BLaER1 treated with 17β-estradiol and CSF1 and Interleukin-3, amounts not matched to agents 10 nM and 100 nM (cell line): ENCODE measurements around the gene TEKT1.
"Not testable (repeated sequence)": the region's sequence is repeated elsewhere in the genome, so short reads cannot be mapped to it uniquely, and the experiment has no call there.

Experiments
- H3K27ac ChIP-seq, 11 experiments: shearing (Covaris generic); formaldehyde crosslinking; 2 replicates each; pipeline ENCODE4 v1.8.1; 2022
- H3K27me3 ChIP-seq, 11 experiments: shearing (Covaris generic); formaldehyde crosslinking; 2 replicates each; pipeline ENCODE4 v1.8.1; 2022
- H3K36me3 ChIP-seq, 11 experiments: shearing (Covaris generic); formaldehyde crosslinking; 2 replicates each; pipeline ENCODE4 v1.8.1; 2022
- H3K4me1 ChIP-seq, 10 experiments: shearing (Covaris generic); formaldehyde crosslinking; 2 replicates each; pipeline ENCODE4 v1.8.1; 2022
- H3K4me2 ChIP-seq, 11 experiments: shearing (Covaris generic); formaldehyde crosslinking; 2 replicates each; pipeline ENCODE4 v1.8.1; 2022
- H3K4me3 ChIP-seq, 10 experiments: shearing (Covaris generic); formaldehyde crosslinking; 2 replicates each; pipeline ENCODE4 v1.8.1; 2022
- H3K9ac ChIP-seq, 11 experiments: shearing (Covaris generic); formaldehyde crosslinking; 2 replicates each; pipeline ENCODE4 v1.8.1; 2022
- H3K9me3 ChIP-seq, 11 experiments: shearing (Covaris generic); formaldehyde crosslinking; replicated peaks in 1 of 11; 2 replicates each; pipeline ENCODE4 v1.8.1; 2022
- H4K20me1 ChIP-seq, 11 experiments: shearing (Covaris generic); formaldehyde crosslinking; 2 replicates each; pipeline ENCODE4 v1.8.1; 2022
- Cebpa-rat ChIP-seq, 11 experiments: shearing (Covaris generic); IDR thresholded peaks; 2 replicates each; pipeline ENCODE4 v1.8.1; 2022

Gene TEKT1

GRCh38 chr17:6831661-6832263 lies at the start of gene TEKT1:
TSS of gene TEKT1 (minus strand) at chr17:6831729. CDS start at chr17:6830376, 1,353 bp downstream.
- no peaks in the 10 kb centered on the region for H3K9me3 ChIP-seq
- peaks cover 6 to 15% (median 10%) of the 10 kb centered on the region in 11 experiments; a peak in 13 of 22 replicates for H3K27me3 ChIP-seq
- no peak for TF ChIP-seq Cebpa-rat (IDR thresholded peaks at IDR 0.05)
- H3K9ac ChIP-seq, result peak within 1 kb of the TSS in 7 of 11 experiments; percentile 6 to 61 (median 43); a peak in 7 of 22 replicates
- H3K4me1 ChIP-seq, result peaks cover 15 to 21% (median 19%) of the 10 kb centered on the region in 10 experiments
- H3K4me3 ChIP-seq, result peak within 1 kb of the TSS; percentile 31 to 67 (median 54); a peak in 19 of 20 replicates
- peak within 1 kb of the TSS in 3 of 11 experiments; percentile 10 to 58 (median 57); a peak in 4 of 22 replicates for H3K27ac ChIP-seq
- H3K4me2 ChIP-seq, result peak within 1 kb of the TSS; percentile 87 to 96 (median 92)
- no peaks in the 10 kb centered on the region for H4K20me1 ChIP-seq
- no peaks in the 10 kb centered on the region for H3K36me3 ChIP-seq

- not testable (repeated sequence) for H3K4me3 ChIP-seq, H4K20me1 ChIP-seq, H3K27me3 ChIP-seq, H3K9ac ChIP-seq, H3K27ac ChIP-seq, H3K4me1 ChIP-seq, H3K4me2 ChIP-seq, H3K36me3 ChIP-seq
- H3K9me3 ChIP-seq, result peaks cover 15 to 27% (median 22%) of the 10 kb centered on the region in 11 experiments; a peak in 20 of 22 replicates
Measured at GRCh38 chr17:6879221-6879975, 47.9 kb upstream of the TEKT1 start.

- H3K4me1 ChIP-seq, H4K20me1 ChIP-seq, H3K9me3 ChIP-seq, H3K4me2 ChIP-seq, H3K36me3 ChIP-seq, H3K27me3 ChIP-seq, H3K4me3 ChIP-seq, H3K27ac ChIP-seq, H3K9ac ChIP-seq: not testable (repeated sequence)
Measured at GRCh38 chr17:6875276-6875675, 43.7 kb upstream of the TEKT1 start.

GRCh38 chr17:6872936-6873335 lies 41.4 kb upstream of the TEKT1 start:
- Histone ChIP-seq H3K4me2 (no peak overlapping the region), H3K36me3 (no peaks in the 10 kb centered on the region), H3K27me3 (no peaks in the 10 kb centered on the region), H3K4me1 (no peaks in the 10 kb centered on the region), H3K27ac (no peak overlapping the region), H3K9ac (no peak overlapping the region), H4K20me1 (no peaks in the 10 kb centered on the region), H3K4me3 (no peak overlapping the region), H3K9me3 (no peaks in the 10 kb centered on the region)
- no peak for TF ChIP-seq Cebpa-rat (IDR thresholded peaks at IDR 0.05)

- Histone ChIP-seq H3K27me3 (no peaks in the 10 kb centered on the region), H3K9me3 (no peaks in the 10 kb centered on the region), H3K4me1 (no peaks in the 10 kb centered on the region), H4K20me1 (no peaks in the 10 kb centered on the region), H3K27ac (no peak overlapping the region), H3K36me3 (no peaks in the 10 kb centered on the region), H3K4me3 (no peak overlapping the region), H3K4me2 (no peak overlapping the region), H3K9ac (no peak overlapping the region)
- TF ChIP-seq Cebpa-rat (IDR thresholded peaks at IDR 0.05), result no peak
Measured at GRCh38 chr17:6870841-6871240, 39.3 kb upstream of the TEKT1 start.

GRCh38 chr17:6868582-6868981 lies 37.1 kb upstream of the TEKT1 start:
- Histone ChIP-seq H3K27ac (no peak overlapping the region), H3K36me3 (no peaks in the 10 kb centered on the region), H3K9me3 (no peaks in the 10 kb centered on the region), H3K4me1 (peaks cover 4 to 16% (median 14%) of the 10 kb centered on the region in 10 experiments; a peak in 17 of 20 replicates), H3K4me2 (no peak overlapping the region), H3K9ac (no peak overlapping the region), H4K20me1 (no peaks in the 10 kb centered on the region), H3K4me3 (no peak overlapping the region), H3K27me3 (peaks cover 0 to 7% (median 0%) of the 10 kb centered on the region in 11 experiments; a peak in 2 of 22 replicates)
- no peak for TF ChIP-seq Cebpa-rat (IDR thresholded peaks at IDR 0.05)

GRCh38 chr17:6867849-6868248 lies 36.3 kb upstream of the TEKT1 start:
- Histone ChIP-seq H3K27ac (no peak overlapping the region), H3K4me3 (no peak overlapping the region), H3K36me3 (no peaks in the 10 kb centered on the region), H3K4me2 (no peak overlapping the region), H3K4me1 (peaks cover 6 to 23% (median 21%) of the 10 kb centered on the region in 10 experiments; a peak in 18 of 20 replicates), H3K9me3 (no peaks in the 10 kb centered on the region), H3K27me3 (peaks cover 0 to 7% (median 0%) of the 10 kb centered on the region in 11 experiments; a peak in 2 of 22 replicates), H3K9ac (no peak overlapping the region), H4K20me1 (no peaks in the 10 kb centered on the region)
- TF ChIP-seq Cebpa-rat (IDR thresholded peaks at IDR 0.05), result no peak

GRCh38 chr17:6862825-6863224 lies 31.3 kb upstream of the TEKT1 start:
- Histone ChIP-seq H3K36me3 (no peaks in the 10 kb centered on the region), H4K20me1 (no peaks in the 10 kb centered on the region), H3K9ac (no peak overlapping the region), H3K4me3 (no peak overlapping the region), H3K9me3 (peaks cover 29 to 45% (median 37%) of the 10 kb centered on the region in 11 experiments), H3K27me3 (peaks cover 0 to 7% (median 0%) of the 10 kb centered on the region in 11 experiments; a peak in 2 of 22 replicates), H3K4me2 (peak overlapping the region in 7 of 11 experiments; percentile 11 to 72 (median 44); a peak in 14 of 22 replicates), H3K4me1 (peaks cover 6 to 49% (median 32%) of the 10 kb centered on the region in 10 experiments; a peak in 18 of 20 replicates), H3K27ac (no peak overlapping the region)
- 0 out of 22 replicates have a peak, but pooled peaks of 2 of the 11 experiments have one; percentile 30 to 49 for TF ChIP-seq Cebpa-rat (IDR thresholded peaks at IDR 0.05)

GRCh38 chr17:6862122-6862521 lies 30.6 kb upstream of the TEKT1 start:
- peak overlapping the region in 6 of 11 experiments; percentile 37 to 72 (median 55); a peak in 13 of 22 replicates for H3K4me2 ChIP-seq
- no peak for TF ChIP-seq Cebpa-rat (IDR thresholded peaks at IDR 0.05)
- H3K27me3 ChIP-seq, result peaks cover 0 to 7% (median 0%) of the 10 kb centered on the region in 11 experiments; a peak in 2 of 22 replicates
- peaks cover 12 to 56% (median 40%) of the 10 kb centered on the region in 10 experiments; a peak in 18 of 20 replicates for H3K4me1 ChIP-seq
- H3K4me3 ChIP-seq, result no peak overlapping the region
- H3K36me3 ChIP-seq, result no peaks in the 10 kb centered on the region
- peaks cover 29 to 45% (median 37%) of the 10 kb centered on the region in 11 experiments for H3K9me3 ChIP-seq
- no peaks in the 10 kb centered on the region for H4K20me1 ChIP-seq
- H3K27ac ChIP-seq, result no peak overlapping the region
- no peak overlapping the region for H3K9ac ChIP-seq
